ENCODE data around the gene NHEJ1.

NHEJ1 gene

GRCh38 chr2:219122202-219122980, 38.2 kb downstream of the NHEJ1 start:
- no peak for DNase-seq

DNA sequence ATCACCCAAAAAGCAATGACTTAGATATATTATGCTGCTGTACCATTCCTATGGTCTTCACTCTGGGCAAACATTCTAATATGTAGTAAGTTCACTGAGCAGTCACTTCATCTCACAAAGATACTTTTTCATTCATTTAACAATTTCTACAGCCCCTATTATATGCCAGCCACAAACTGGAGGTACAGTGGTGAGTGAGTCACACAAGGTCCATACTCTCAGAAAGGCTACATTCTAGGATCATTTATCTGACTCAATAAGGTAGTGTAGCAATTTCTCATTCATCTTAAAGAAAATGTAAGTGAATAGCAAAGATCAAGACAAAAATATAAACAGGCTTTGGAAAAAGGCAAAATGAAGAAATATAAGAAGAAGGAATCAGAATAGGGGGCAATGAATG, 40.5 kb downstream of the NHEJ1 start:
- DNase-seq: no peak

DNA sequence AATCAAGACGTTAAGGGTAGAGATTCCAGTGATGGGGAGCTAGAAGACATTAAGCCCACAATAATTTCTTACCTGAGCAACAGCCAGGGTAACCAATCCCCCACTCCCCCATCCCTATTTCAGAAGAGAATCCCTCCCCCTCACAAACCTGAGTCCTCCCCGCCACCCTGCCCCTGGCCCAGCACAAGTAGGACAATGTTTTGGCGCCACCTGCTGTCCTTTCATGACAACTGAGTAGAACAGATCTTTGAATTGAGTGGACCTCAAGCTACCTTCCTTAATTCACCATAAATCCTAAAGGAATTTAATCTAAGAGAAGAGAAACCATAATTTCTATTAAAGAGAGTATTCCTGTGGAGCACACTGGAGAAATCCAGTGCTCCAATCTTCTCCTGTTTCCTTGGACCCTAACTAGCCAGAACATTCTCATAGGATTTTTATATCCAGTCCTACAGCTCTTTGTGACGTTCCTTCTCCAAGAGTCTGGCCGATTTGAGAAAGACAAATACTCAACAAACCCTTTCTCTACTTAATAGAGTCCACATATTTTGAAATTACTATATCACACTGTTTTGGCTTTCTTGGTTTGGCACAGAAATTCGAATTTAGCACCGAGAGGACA, 41.1 kb downstream of the NHEJ1 start:
- DNase-seq: no peak

DNA sequence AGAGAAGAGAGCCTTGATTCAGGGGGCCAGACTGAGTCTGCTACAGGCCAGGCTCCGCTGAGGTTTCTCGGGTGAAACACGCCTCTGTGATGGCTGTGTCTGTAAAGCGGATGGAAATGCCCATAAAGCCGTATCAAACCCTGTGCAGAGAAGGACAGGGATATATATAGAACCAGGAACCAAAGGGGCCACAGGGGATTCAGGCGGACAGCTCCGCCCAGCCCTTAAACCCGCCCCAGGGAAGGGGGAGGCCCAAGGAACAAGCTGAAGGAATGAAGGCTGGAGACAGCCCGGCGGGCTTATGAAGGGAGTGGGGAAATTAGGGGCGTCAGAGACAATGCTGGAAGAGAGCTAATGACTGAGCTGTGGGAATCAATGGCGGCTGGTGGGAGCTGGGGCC, 42.1 kb downstream of the NHEJ1 start:
- DNase-seq: no peak

DNA sequence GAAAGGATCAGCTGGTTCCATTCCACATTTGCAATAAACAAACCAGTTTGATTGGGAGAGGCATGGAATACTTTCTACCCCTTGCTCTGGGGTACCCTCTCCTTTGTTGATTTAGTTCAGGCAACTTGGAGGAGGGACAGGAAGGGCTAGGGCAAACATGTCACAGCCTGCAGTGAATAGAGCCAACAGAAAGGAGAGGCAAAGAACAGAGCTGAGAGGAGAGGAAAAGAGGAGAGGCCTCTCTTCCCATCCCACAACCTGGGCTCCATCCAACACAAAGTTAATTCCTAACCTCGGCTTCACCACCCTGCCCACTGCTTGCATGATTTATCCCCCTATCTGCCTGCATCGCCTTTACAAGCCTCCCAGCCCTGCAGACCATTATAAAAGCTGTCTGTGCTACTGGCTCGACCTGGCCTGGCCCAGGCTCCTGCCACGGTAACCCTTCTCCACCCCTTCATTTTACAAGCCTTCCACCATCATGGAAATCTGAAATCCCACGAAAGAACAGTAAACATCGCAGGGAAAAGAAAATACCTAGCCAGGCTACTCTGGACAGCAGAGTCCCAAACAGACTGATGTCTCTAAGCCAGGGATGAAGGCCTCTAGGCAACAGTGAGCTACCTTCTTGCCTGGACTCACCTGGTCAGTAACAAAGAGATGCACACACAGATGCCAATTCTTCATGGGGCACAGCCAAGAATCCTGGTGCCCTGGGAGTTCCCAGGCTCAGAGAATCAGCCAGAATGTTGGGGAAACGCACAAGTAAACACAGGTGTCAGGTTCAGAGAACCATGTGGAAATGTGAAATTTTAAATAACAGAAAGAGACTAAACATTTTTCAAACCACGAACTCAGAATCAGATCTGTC, 43.6 kb downstream of the NHEJ1 start:
- DNase-seq: no peak

- no peak for DNase-seq
These were observed 47.8 kb downstream of the NHEJ1 start for GRCh38 chr2:219112651-219113338.

DNA sequence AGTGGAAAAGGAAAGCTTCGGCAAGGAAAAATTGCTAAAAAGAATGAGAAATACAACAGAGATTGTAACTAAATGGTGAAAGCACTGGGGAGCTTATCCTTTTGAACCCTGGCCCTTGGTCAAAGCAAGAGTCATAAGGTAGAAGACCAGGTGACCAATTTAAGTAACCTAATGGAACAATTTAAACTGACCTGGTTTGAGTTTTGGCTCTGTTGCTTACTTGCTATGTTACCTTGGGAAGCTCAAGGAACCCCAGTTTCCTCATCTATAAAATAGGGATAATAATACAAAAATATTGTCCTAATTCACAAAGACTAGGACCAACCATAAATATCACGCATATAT, 48.6 kb downstream of the NHEJ1 start:
- no peak for DNase-seq

- DNase-seq: no peak
These were observed 49.1 kb downstream of the NHEJ1 start for GRCh38 chr2:219111375-219112061.

- no peak for DNase-seq
These were observed 51.1 kb downstream of the NHEJ1 start for GRCh38 chr2:219109471-219109870.

GRCh38 chr2:219107758-219108157, 52.9 kb downstream of the NHEJ1 start:
- DNase-seq: no peak

DNA sequence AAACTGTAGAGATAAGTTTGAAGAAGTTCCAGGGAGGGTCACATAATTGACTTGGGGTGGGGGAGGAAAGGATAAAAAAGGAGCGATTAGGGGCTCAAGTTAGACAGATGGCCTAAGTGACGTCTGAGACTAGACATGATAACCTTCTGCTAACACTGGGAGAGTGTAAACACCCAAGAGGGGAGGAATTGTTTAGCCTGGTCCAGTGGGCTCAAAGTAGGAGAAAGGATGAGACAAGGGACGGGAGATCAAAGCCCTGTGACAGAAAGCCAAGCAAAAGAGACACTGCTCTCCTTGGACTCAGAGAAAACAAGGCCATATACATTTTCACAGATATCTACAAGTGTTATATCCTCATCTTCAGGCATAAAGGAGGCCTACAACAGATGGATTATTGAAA, 54.4 kb downstream of the NHEJ1 start:
- no peak for DNase-seq

GRCh38 chr2:219104107-219105035, 56.2 kb downstream of the NHEJ1 start:
- DNase-seq: peak; percentile 25

GRCh38 chr2:219099329-219099728, 61.3 kb downstream of the NHEJ1 start:
- DNase-seq: peak; percentile 22

DNA sequence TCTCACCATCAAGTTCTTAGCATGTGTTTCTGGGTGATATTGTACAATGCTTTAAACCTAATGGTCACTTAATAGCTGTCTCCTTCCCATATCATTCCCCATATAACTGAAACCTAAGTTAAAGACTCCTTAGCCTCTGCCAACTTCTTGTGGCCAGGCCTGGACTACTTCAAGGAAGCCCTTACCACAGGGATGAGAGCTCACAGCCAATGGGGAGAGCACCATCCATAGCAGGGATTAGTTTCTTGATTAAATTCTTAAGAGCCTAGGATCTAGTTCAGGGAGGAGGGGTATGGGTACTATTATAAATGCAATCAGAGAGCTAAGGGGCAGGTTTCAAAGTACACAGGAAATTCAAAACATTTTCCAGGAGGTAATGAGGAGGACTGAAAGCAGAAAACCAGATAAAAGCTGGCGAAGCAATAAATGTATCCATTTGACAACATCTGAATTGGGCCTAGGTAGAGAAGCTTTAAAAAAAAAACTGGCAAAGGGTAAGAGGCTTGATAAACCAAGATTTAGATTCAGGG, 65.1 kb downstream of the NHEJ1 start:
- DNase-seq: no peak

DNA sequence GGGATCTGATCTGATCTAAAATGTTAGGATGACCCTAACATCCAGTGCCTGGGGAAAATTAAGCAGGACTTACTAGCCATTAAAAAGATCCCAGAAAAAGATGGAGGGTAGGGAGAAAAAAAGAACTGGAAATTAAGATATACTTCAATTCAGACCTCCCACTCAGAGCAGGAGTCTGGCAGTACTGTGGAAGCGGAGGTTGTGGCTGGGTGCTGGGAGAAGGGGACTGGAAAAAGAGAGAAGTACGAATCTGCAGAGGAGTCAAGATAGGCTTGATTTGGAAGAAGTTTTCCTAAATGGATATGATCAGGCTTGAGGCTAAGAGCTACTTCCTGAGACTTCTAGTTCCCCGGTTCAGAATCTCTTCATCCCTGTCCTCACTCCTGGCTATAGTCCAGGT, 66.4 kb downstream of the NHEJ1 start:
- DNase-seq: no peak

DNA sequence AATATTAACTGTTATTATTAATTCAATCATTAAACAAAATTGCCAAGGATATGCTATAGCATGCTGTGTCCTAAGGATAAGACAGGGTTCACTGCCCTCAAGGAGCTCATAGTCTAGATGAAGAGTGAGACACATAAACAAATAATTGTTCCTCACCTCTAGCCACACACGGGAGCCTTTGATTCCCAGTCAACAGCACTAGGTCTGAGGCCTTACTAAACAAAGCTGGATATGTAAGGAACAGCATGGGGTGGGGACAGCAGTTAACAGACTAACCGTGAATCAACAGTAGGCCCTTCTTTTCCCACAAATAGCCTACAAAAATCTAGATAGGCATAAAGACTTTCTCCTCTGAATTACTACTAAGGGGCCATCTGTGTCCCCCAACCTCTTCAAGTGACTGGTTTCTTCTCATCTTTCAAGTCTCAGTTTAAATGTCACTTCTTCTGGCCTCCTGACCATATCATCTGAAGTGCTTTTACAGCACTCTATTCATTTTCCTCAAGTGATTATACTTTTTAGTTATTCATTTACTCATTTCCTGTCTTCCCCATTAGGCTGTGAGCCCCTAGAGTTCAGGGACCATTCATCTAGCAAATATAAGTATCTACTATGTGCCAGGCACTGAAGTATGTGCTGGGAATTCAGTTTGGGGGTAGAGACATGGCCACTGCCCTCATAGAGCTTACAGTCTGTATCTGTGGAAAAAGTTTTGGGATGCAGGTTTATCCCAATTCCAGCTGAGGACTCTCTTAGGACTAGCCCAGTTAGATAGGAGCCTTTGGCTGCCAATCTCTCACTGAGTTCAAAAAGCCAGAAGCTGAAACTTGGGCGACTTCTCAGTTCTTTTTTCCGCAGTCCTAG, 69.9 kb downstream of the NHEJ1 start:
- no peak for DNase-seq

GRCh38 chr2:219089330-219089729, 71.3 kb downstream of the NHEJ1 start:
- no peak for DNase-seq

- no peak for DNase-seq
These were observed 72.8 kb downstream of the NHEJ1 start for GRCh38 chr2:219087848-219088247.

DNA sequence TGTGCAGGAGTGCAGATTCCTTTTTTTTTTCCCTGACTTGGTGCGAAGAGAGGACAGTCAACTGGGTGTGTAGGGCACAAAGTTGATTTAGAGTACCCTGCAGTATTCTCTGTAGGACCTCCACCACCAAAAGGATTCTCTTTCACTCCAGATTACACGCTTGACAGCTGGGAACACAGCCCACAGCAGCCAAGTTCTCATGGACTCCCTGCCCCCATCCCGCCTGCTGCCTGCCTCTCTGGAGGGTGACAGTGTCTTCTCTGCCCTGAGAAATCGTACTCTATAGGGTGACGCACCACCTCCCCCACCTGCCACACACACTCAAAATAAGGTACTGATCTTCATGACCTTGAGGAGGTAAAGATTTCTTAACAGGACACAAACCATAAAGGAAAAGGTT, 73.3 kb downstream of the NHEJ1 start:
- DNase-seq: no peak

DNA sequence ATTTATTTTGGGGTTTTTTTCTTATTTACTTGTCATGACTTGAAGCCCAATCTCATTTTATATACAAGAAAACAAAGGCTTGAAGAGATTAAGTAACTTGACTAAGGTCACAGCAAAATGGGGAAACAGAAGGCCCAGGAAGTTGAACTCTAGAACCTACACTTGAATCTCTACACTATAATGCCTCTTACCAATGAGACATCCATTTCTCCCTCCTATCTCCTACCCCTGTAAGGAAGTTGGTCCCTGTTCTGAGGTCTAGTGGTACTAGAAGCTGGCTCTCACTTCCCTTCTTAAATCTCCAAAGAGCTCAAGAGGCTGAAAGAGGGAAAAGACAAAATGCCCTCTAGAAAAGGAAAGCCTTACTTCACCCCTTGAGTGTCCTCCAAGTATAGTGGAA, 74.4 kb downstream of the NHEJ1 start:
- DNase-seq: no peak

Data from NCI-H226 (cell line).